Measurements from ENCODE around the gene CDH4.

GRCh38 chr20:61734733-61735502 lies 482.9 kb downstream of the CDH4 start:
- no peak for TF ChIP-seq EP300 (IDR thresholded peaks at IDR 0.05)
- TF ChIP-seq CTCF (IDR thresholded peaks at IDR 0.05): no peak

All from ovary (tissue), 3 donors.